Urothelium cell line (cell line): ENCODE data around the gene ATP1A2.
"Not testable (repeated sequence)": the region's sequence is repeated elsewhere in the genome, so short reads cannot be mapped to it uniquely, and the experiment has no call there.

Source experiments
- DNase-seq: peaks from one replicate; pipeline ENCODE4 v3.0.0; 2011; ENCODE audit warnings: low spot score, mixed read lengths
- FAIRE-seq: peaks from 2 replicates; lab custom pipeline; 2011; peaks lifted over from hg19 to GRCh38; lab: Jason Lieb, UNC

The ATP1A2 gene

GRCh38 chr1:160099716-160100375 lies 15.7 kb upstream of the ATP1A2 start:
- FAIRE-seq (no peak), DNase-seq (no peak)

DNA sequence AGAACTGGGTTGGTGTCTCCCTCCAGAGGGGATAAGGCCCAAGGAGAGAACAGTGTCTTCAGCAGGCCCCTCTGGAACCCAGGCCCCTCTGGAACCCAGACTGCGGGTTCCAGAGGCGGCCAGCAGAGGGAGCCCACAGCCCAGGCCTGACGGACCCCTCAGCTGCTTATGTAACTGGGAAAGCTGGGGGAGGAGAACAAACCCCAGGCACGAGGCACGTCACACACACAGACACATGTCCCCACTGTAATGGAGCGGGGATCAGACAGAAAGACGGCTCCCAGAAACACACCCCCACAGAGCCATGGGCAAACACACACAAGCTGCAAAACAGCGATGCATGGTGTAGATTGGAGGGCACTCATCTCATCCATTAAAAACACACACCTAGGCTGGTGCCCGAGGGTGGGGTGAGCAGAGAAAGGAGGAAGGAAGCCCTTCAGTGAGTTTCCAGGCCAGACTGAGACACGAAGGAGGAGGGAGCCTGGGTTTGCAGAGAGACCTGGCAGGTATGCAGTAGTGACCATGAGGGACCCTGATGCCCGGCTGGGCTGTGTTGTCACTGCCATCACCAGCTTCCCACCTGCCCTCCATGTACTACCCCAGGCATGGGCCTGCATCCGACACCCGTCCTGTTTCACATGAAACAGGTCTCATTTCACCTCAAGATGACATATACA lies 14.4 kb upstream of the ATP1A2 start:
- peak; percentile 87 for DNase-seq
- no peak for FAIRE-seq

DNA sequence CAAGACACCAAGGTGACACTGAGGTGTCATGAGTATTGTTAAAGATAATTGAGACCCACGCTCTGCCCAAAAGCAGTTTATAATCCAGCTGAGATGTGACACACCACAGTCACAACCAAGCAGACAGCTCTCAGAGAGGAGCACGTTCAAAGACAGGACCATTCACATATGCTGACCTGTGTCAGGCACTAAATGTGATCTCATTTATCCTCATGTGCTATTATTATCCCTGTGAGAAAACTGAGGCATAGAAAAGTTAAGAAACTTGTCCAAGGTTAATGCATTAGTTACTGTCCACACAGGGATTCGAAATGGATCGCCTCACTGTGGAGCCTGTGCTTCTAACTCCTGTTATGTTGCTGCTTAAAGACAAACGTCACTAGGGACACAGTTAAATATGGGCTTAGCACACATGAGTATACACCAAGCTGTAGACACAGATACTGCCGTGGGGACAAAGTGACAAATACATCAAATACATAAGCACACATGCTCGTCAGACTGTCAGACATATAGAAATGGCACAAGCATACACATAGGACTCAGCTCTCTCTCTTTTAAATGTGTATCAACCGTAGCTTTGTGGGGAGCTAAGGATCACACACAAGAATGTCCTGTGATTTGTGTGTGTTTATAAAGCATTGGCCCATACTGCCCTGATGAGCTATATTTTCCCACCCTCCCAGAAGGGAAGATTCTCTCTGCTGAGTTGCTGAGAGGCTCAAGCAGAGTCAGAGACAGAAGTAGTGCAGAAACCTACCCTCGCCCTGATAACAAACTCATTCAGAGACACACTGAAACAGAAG lies 13.6 kb upstream of the ATP1A2 start:
- FAIRE-seq (no peak), DNase-seq (no peak)

DNA sequence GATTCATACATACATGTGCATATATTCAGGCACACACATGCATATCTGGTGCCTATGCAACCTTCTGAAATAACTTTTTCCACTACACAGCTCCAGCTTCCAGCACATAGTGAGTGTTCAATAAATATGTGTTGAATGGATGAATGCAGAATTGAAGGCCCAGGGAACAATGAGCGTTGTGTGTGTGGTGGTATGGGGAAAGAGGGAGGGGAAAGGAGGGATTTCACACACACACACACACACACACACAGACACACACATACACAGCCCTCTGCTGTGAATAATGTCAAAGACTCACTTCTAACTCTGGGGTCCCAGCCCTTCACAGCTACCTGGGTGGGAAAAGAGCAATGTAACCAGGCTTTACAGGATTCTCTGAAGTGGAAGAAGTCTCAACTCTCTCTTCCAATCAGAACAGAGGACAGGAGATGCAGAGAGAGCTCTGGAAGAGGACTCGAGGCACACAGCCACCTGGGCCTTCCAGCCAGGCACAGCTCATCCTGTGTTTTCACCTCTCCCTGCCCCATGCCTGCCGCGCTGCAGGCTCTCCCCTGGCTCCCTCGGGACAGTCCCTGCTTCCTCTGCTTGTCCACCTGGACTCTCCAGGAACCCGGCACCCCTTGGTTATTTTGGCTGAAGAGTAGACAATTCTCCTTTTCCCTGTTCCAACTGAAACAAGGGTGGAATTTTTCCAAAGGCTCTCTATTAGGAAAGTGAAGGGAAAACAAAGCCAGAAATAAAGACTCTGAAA lies 11.7 kb upstream of the ATP1A2 start:
- no peak for DNase-seq
- no peak for FAIRE-seq

DNA sequence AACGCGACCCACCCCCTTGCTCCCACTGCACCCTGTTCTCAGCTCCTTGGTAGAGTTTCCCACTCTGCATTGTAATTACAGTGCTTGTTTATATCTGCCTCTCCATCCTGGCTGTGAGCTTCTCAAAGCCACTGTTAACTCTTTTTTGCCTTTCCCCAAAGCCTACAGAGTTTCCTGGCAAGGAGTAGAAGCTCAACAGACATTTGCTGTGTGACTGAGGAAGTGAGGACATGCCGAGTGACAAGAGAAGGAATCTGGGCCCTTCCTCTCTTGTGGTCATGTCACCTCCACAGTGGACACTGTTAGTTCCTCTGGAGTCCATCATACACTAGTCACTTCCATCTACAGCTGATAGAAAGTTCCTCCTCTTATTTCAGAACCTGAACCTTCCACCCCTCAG lies 11.1 kb upstream of the ATP1A2 start:
- no peak for FAIRE-seq
- no peak for DNase-seq

DNA sequence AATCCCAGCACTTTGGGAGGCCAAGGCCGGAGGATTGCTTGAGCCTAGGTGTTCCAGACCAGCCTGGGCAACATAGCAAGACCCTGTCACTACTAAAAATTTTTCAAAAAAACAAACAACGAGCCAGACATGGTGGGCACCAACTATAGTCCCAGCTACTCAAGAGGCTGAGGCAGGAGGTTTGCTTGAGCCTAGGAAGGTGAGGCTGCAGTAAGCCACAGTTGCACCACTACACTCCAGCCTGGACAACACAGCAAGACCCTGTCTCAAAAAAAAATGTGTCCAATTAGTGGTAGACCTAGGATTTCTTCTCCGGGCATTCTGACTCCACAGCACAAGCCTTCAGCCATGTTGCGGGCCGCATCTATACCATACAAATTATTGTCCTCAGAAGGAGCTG lies 10.4 kb upstream of the ATP1A2 start:
- DNase-seq (no peak), FAIRE-seq (no peak)

GRCh38 chr1:160107512-160107911 lies 8.0 kb upstream of the ATP1A2 start:
- FAIRE-seq (no peak), DNase-seq (no peak)

DNA sequence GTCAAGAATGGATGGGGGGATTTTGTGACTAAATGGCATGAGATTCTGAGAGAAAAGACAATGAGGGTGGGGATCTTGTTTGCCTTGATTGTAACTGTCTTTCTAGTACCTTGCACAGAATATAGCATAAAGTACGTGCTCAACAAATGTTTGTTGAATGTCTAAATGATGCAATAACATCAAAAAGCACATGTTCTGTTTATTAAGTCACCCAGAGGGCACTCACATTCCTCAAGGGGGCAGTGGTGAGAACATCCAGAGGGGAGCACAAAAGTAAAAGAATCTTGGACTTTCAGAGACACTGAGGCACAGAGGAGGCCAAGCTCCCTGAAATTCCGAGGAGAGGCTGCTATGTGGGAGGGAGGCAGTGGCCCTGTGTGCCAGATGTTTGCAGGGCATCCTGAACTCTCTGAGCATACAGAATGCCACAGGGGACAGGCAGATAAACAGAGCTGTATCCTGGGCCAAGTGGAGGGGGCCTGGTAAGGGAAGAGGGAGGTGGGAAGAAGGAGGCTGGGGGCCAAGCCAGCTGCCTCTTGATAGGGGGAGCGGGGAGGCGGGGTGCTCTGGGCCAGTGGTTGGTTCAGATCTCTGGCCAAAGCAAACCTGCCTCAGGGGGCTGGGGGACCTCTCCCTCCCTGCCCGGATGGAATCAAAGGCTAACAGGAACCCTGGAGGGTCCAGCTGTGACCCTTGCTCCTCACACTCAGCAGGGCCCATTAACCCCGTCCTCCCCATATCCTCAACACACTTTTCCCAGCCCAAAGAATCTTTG lies 6.5 kb upstream of the ATP1A2 start:
- no peak for FAIRE-seq

GRCh38 chr1:160109686-160110085 lies 5.9 kb upstream of the ATP1A2 start:
- DNase-seq (no peak), FAIRE-seq (no peak)

More for the DNA sequence above, 6.5 kb upstream of the ATP1A2 start:
- peak; percentile 41 for DNase-seq

DNA sequence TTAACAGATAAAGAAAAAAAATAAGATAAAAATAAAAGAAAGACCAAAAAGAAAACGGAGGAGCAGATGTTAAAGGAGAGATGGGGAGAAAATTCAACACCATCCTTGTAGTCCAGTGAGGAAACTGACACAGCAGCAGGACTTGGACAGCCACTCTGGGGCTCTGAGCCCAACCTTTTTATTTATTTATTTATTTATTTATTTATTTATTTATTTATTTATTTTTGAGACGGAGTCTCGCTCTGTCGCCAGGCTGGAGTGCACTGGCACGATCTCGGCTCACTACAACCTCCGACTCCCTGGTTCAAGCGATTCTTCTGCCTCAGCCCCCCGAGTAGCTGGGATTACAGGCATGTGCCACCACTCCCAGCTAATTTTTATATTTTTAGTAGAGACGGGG lies 4.1 kb upstream of the ATP1A2 start:
- not testable (repeated sequence) for FAIRE-seq, DNase-seq

DNA sequence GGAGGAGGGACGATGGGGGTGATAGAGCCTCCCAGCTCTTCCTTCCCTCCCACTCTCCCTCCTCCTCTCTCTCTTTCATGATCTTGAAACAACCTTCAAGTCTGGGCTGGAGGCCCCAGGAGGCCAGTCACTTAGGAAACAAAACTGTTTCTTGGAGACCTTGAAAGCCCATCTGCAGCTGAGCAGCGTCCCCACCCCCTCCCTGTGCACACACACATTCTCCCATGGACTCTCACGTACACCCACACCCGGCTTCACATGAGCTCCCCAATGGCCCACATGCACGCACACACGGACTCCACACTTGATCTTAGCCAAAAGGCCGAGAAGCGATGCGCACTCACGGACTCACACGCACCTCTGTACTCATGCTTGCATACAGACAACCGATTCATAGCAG lies 3.2 kb upstream of the ATP1A2 start:
- DNase-seq (no peak), FAIRE-seq (no peak)

DNA sequence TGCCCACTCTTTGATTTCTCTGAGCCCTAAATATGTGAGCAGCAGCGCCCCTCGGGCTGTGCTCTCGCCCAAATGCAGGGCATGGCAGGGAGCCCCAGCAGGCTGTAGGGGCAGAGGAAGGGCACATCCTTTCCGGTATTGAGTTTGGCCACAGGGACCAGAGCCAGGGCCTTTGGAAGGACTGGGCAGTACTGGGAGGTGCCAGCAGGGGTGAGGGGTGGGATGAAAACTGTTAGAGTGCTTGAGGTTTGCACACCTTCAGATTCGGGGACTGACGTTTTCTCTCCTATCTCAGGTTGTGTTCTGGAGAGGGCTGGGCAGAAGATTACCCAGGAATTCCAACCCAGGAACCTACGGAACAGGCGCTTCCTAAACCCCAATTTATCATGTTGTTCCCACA lies 2.2 kb upstream of the ATP1A2 start:
- DNase-seq (no peak), FAIRE-seq (no peak)

GRCh38 chr1:160114085-160114484 lies 1.5 kb upstream of the ATP1A2 start:
- no peak for FAIRE-seq
- DNase-seq = no peak

DNA sequence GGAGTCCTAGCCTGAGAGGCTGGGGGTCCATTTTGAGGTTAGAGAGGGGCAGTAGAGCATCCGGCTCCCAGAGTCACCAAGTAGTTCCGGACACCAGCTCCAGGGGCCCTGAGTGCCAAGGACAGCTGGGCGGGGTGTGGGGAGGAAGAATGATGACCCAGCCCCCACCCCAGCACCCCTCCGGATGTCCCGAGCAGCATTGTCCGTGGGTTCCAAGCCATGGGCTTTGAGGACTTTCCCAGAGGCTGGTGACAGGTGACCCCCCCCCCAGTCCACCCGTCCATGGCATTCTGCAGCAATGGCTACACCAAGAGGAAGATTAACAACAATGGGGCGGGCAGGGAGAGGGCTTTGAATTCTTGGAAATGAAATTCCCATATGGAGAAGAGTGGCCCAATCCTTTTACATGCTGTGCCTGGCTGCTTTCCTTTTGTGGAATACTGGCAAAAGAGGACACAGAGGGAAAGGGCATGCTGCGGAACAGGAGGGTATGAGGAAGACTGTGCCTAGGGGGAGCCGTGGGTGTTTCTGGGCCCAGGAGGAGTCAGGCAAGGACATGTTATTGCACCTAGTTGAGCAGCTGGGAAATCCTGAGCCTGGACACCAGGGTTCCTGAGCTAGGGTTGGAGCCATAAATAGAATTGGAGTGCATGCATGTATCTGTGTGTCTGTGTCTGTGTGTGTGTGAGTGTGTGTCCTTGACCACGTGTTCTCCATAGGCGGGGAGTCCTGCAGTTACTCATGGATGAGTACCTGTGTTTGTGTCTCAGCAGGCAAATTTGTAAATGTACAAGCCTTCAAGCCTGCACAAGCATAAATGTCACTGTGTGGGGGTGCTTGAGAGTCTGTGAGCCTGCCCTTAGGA lies 956 bp downstream of the ATP1A2 start:
- no peak for DNase-seq
- FAIRE-seq = no peak

- DNase-seq (no peak), FAIRE-seq (no peak)
Observed at GRCh38 chr1:160117300-160117699, 1.7 kb downstream of the ATP1A2 start.

DNA sequence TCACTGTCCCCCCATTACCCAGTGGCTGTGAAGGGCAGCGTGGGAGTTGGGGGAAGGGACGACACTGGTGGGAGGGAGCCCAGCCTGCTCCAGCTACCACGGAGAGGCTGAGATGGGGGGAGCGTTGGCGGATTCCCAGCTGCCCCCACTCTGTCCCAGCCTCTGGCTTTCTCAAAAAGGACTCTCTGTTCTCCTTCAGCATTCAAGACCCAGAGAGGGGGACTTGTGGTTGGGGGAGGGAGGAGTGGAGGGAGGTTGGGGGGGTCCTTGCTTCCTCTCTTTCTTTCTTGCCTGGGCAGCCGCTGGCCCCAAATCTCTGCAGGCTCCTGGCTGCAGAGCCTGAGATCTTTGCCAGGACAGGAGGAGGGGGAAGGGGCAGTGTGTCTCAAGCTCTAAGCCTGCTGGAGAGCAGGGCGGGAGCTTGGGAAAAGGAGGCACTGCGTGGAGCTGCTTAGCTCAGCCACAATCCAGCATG lies 2.2 kb downstream of the ATP1A2 start:
- no peak for FAIRE-seq
- DNase-seq = peak; percentile 26

DNA sequence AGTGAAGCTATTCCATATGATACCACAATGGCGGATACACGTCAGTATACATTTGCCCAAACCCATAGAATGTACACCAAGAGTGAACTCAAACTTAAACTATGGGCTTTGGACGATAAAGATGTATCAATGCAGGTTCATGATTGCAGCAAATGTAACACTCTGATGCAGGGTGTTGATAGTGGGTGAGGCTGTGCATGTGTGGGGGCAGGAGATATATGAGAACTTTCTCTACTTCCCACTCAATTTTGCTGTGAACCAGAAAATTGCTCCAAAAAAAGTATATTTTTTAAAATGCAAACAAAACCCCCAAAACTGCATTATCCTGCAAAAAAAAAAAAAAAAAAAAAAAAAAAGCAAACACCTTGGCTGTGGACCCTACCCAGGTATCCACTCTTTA lies 3.4 kb downstream of the ATP1A2 start:
- no peak for DNase-seq
- no peak for FAIRE-seq

GRCh38 chr1:160120797-160121196 lies 5.2 kb downstream of the ATP1A2 start:
- no peak for DNase-seq
- FAIRE-seq = no peak

DNA sequence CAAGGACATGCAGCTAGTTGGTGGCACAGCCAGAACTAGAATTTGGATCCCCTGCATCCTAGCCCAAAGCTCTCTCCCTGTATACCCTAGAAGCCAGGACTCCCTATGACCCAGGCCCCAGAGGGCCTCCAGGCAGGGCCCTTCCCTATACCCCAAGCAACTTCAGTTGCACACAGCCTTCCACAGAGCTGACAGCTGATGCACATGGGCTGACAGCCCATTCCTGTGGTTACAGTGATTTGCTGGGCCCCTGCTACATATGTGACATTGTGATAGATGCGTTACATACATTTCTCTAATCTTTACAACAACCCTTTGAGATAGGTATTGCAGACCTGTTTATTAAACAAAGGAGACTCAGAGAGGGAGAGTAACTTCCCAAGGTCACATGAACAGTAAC lies 5.8 kb downstream of the ATP1A2 start:
- no peak for DNase-seq
- FAIRE-seq = no peak
